Parietal lobe (tissue), 1 donor: Measurements from ENCODE around the gene MEA1. TPM values are rescaled to one million over a fixed set of nuclear protein-coding genes. Genes with fewer than 3 reads are reported as not detected.

ENCODE experiments used
- total RNA-seq: library from RNA; depleted of rRNA; stranded (reverse); fragments of >200 nt; gene quantifications from one replicate; pipeline ENCODE4 v1.2.3, GENCODE V29; 2014

Gene MEA1
- 27.9 TPM for total RNA-seq

DNA sequence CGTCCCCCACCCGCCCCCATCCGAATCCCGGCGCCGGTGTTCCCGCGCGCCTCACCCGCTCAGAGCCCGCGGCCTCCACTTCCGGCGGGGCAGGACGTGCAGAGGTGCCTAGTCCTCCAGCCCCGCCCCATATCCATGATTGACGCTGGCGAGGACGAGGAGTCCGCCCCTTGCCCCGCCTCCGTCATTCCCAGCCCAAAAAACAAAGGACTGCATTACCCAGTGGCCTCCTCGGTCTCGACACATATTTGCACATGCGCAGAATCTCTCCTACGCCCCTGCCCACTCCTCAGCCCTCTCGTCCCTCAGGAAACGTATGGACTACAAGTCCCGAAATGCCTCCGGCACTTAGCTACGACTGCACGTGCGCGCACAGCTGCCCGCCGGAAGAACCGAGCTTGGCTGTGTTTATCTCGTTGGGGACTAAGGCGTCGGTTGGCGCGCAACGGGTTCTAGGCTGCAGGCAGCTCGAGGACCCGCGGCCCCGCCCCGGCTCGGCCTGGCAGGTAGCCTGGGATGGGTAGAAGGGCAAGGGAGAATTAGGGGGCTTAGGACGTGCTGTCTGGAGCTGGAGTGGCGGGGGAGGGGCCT is at the start of gene MEA1, which contains the start of gene KLHDC3:
MEA1 (minus strand) TSS at position 104 of the 591 bp plus-strand sequence. CDS start 133 bp downstream, outside the sequence.
KLHDC3 (plus strand) TSS at position 407 of the 591 bp plus-strand sequence. CDS start 2,944 bp downstream, outside the sequence.

DNA sequence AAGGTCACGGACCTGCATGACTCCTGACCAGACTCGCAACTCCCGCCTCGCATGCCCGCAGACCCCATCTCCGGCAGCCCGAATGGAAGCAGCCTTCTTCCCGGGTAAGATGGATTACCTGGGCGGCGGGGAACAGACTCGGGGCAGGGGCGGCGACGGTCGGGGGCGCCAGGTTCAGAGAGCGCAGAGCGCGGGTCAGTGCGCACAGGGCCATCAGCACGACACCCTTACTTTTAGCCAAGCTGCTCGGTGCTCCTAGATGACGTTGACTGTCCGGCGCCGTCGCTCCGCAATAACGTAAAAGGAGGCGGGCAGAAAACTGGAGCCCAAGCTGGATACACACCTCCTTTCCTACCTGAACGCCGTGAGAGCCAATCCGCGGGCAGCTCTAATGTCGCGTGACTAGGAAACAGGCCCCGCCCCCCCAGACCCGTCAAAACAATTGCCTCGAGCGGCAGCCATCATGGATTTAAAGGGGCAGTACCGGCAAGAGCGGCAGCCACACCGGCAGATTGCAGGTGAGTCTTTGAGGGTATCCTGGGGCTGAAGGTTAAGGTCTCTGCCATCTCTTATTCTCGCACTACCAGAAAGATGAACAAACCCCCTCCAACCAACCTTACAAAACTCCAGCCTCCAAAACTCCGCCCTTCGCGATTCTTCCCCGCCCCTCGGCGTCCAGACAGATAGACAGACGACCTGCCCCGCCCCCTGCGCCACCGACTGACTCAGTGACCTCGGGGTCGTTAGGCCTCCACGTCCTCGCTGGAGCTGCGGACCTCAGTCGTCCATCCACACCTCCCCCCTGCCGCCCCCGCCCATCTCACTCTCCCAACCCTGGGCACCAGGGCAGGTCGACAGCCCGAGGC is 45.7 kb upstream of the MEA1 start, which contains the start of the genes KLC4 and MRPL2:
KLC4 (plus strand) TSS at position 464 of the 866 bp plus-strand sequence. CDS start 1,705 bp downstream, outside the sequence.
MRPL2 (minus strand) TSS at position 267 of the 866 bp plus-strand sequence; CDS start at position 214, 53 bp downstream.

DNA sequence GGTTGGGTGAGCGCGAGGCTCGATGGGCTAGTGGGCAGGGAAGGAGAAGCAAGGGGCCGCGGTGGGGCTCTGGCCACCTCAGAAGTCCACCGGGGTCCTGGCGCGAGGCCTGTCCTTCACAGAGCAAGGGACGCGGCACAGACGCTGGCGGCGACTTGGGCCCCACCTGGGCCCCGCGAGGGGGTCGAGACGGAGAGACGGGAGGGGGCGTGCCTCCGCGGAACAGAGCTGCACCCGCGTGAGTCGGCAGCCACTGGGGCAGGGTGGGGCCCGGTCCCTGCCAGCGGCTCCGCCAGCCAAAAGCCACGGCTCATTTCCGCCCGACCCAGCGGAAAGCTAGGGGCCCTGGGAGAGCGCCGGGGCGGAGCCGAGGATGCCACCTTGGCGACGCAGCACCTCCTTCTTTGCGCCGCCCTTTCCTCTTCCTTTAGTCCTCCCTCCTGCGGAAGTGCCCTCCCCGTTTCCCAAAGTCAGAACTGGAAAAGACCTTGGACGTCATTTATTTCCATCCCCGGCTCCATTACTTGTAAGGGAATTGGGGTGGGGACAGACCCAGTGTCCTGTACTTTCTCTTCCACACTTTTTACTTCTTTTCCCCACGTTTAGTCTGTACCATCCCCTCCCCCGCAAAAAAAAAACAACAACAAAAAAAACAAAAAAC is 39.9 kb upstream of the MEA1 start, which contains the start of gene CUL7:
CUL7 (minus strand) TSS at position 307 of the 661 bp plus-strand sequence. CDS start 1,063 bp downstream, outside the sequence.

DNA sequence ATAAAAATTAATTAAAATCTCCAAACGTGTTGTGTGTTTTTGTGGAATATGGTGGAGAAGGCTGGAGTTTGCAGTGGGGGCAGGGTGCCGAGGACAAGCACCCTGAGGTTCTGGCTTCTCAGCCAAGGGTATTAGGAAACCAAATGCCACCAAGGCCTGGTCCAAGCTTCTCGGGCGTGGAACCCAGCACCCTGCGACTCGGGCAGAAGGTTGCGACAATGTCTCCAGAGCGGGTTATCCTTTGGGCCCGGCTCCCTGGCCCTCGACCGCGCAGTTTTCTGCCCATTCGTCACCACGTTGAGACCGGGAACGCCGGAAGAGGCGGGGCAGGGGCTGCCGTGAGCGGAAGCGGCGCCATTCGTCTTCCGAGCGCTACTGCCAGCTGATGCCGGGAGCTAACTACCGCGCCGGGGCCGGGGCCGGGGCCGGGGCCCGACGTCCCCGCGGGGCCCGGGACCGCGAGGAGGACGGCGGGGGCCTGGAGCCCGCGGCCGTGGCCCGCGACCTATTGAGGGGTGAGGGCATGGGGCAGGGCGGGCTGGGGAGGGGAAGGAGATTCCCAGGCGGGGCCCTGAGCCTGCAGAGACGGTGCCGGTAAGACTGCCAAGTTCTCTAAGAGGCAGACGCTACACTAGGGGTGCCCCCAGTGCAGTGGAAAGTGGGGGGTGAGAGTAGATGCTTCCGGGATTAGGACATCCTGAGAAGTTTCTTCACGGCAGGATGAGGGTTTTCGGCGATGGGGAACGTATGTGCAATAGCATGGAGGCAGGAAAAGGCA is 7.7 kb upstream of the MEA1 start, which contains the start of gene RRP36:
RRP36 (plus strand) TSS at position 354 of the 778 bp plus-strand sequence; CDS start at position 386, 32 bp downstream.

DNA sequence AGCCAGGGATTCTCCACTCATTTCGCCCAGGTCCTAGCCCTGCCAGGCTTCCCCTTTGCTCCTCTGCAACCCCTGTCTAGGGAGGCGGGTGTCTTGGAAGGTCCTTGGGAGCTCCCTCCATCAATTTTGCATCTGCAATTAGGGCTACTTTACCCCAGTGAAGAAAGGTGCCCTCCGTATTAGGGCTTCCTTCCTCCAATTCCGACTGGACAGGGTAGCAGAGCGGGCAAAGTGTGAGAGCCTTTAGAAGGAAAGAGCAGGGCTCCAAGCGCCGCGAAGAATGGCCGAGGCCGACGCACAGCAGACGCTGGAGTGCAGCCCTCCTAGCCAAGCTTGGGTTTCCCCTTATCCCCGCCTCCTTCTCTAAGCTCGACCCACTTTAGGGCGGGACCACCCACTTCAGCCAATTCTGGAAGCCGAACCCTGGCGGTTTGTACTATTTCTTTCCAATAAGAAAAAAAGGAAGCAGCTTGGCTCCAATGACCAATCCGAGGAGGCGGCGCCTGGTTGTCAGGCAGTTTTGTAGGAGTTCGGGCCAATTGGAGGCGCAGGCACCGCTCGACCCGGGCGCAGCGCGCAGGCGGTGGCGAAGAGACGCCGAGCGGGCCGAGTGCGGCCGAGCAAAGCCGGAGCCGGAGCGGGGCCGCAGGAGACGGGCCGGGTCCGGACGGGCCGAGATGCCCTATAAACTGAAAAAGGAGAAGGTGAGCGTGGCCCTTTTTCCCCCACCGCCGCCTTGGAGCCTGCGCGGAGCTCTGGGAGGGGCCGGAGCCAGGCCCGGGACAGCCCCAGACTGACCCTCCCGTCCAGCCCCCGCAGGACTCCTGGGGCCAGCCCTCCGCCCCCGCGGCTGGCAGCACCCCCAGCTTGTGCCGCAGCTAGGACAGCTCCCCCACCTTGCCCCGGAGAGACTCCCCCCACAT is 29.5 kb downstream of the MEA1 start, which contains the start of gene PPP2R5D:
PPP2R5D (plus strand) TSS at position 570 of the 923 bp plus-strand sequence; CDS start at position 678, 108 bp downstream.

DNA sequence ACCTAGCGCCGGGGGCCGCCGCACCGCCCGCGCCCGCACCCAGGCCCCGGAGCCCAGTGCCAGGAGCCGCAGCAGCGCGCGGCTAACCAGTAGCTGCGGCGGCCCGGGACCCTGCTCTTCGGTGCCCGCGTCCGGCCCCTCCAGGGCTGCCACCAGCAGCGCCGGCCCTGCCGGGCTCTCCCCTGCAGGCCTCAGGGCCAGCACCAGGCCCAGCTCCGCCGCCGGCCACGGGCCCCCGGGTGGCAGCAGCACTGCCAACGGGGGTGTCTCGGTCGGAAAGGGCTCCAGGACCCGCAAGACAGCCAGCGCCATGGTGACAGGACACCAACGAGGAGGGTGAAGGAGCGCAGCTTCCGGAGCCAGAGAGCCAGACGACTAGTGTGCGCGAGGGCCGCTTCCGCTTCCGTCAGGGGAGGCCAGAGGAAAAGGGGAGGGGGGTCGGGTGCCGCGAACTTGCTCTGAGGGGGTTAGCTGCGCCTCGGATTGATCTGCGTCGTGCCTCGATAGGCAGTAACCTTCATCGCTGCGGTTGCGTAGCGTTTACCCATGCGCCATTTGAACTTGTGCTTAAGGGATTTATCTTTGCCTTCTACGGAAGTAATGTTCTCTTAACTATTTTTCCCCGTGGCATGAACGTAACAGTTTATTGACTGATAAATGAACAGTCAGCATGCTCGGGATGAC is 34.8 kb downstream of the MEA1 start, which contains the start of gene PEX6:
PEX6 (minus strand) TSS at position 343 of the 684 bp plus-strand sequence; CDS start at position 312, 31 bp downstream.

Other genes starting within 250 kb of the MEA1 start
- 36.0 TPM for gene BICRAL, start 231.9 kb downstream of the MEA1 start, total RNA-seq
- 137 TPM for gene RPL7L1, start 134.3 kb downstream of the MEA1 start, total RNA-seq
- gene PTCRA, start 97.9 kb downstream of the MEA1 start, total RNA-seq = not detected
- 27.2 TPM for gene CNPY3, start 84.5 kb downstream of the MEA1 start, total RNA-seq
- gene GNMT, start 53.2 kb downstream of the MEA1 start, total RNA-seq = 0.94 TPM
- gene PEX6, start 34.8 kb downstream of the MEA1 start, total RNA-seq = 22.5 TPM
- gene PPP2R5D, start 29.4 kb downstream of the MEA1 start, total RNA-seq = 41.9 TPM
- gene KLHDC3, start 303 bp upstream of the MEA1 start, total RNA-seq = 100 TPM
- 46.0 TPM for gene RRP36, start 7.7 kb upstream of the MEA1 start, total RNA-seq
- gene CUL7, start 39.9 kb upstream of the MEA1 start, total RNA-seq = 17.2 TPM
- gene MRPL2, start 45.5 kb upstream of the MEA1 start, total RNA-seq = 10.3 TPM
- 44.4 TPM for gene KLC4, start 45.7 kb upstream of the MEA1 start, total RNA-seq
- gene PTK7, start 62.4 kb upstream of the MEA1 start, total RNA-seq = 43.8 TPM
- gene SRF, start 157.3 kb upstream of the MEA1 start, total RNA-seq = 12.5 TPM
- gene CUL9, start 168.2 kb upstream of the MEA1 start, total RNA-seq = 52.6 TPM
- gene DNPH1, start 215.5 kb upstream of the MEA1 start, total RNA-seq = 14.4 TPM
- 26.3 TPM for gene TTBK1, start 229.5 kb upstream of the MEA1 start, total RNA-seq